ENCODE results near the gene MYL7. TPM values are rescaled to one million over a fixed set of nuclear protein-coding genes. Genes with fewer than 3 reads are reported as not detected.

The MYL7 gene
- total RNA-seq, 2 experiments from 2014 or later = not detected

GRCh38 chr7:44151956-44152355 lies 10.8 kb upstream of the MYL7 start:
- POLR2A ChIA-PET = no interaction called here
- CTCF ChIA-PET = interaction anchor here (0.8 kb wide), 1 partner anchor 12 kb away, joined by 3 read pairs; no protein-coding TSS in a partner anchor
- H3K4me3 Mint-ChIP-seq = no peak overlapping the region
- peak overlapping the region; percentile 46 for H3K27ac Mint-ChIP-seq
- peaks cover 3% of the 10 kb centered on the region for H3K27me3 Mint-ChIP-seq
- DNase-seq = no peak
- no peaks in the 10 kb centered on the region for H3K36me3 Mint-ChIP-seq (ENCODE audit: low read depth)
- no peaks in the 10 kb centered on the region for H3K9me3 Mint-ChIP-seq
- no peaks in the 10 kb centered on the region for H3K4me1 Mint-ChIP-seq

DNA sequence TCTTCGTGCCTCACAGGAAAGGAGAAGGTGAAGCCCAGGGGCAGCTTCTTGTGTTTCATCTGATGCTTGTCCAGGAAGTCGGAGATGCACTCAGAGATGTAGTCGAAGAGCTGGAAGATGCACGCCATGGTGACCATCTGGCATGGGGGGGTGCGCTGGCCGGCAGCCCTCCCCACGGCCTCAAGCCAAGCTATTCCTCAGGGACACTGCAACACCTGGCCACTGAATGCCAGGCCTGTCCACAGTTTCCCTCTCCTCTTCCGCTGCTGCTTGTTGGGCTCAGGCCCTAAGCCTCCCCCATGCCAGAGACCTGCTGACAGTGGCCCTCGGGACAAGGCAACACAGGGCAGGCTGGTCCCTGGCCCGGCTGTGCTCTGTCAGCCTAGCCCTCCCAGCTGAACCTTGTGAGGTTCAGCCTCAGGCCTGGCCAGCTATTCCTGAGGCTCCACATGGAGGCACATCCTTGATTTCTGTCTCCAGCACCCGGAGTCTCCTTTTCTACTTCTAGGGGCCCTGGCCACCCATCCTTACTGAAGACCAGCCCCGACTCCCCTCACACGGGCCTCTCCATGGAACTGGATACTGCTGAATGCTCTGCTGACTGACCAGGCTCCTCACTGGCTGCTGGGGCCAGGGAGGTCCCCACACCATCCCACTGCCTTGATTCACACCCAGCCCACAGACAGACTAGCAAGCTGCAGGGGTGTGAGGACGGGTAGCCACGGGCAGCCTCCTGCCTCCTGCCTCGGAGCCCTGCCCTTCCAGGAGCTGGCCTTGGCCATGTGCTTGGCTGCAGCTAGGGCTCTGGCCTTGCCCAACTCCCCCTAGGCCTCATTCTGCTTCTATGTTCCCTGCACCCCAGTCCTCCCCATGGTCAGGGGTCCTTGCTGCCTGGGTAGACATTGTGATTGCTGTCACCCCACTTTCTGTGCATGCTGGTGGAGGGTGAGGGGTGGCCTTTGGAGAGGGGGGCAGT lies 10.1 kb upstream of the MYL7 start:
- Mint-ChIP-seq H3K4me1 (peaks cover 4% of the 10 kb centered on the region), H3K36me3 (ENCODE audit: low read depth) (no peaks in the 10 kb centered on the region), H3K4me3 (no peak overlapping the region), H3K27ac (no peak overlapping the region), H3K9me3 (no peaks in the 10 kb centered on the region), H3K27me3 (peaks cover 7% of the 10 kb centered on the region)
- POLR2A ChIA-PET = no interaction called here
- CTCF ChIA-PET = interaction anchor here (0.6 to 1.1 kb wide), 2 partner anchors 10 to 107 kb away, joined by 3 to 4 read pairs; partner anchors contain the start of gene DBNL
- DNase-seq = no peak

- H3K27me3 Mint-ChIP-seq = peaks cover 8% of the 10 kb centered on the region
- H3K27ac Mint-ChIP-seq = no peak overlapping the region
- DNase-seq = no peak
- peaks cover 6% of the 10 kb centered on the region for H3K4me1 Mint-ChIP-seq
- POLR2A ChIA-PET = no interaction called here
- H3K9me3 Mint-ChIP-seq = no peaks in the 10 kb centered on the region
- no peak overlapping the region for H3K4me3 Mint-ChIP-seq
- no peaks in the 10 kb centered on the region for H3K36me3 Mint-ChIP-seq (ENCODE audit: low read depth)
- CTCF ChIA-PET = interaction anchor here (0.6 to 1.1 kb wide), 2 partner anchors 11 to 106 kb away, joined by 3 to 4 read pairs; partner anchors contain the start of gene DBNL
Measured at GRCh38 chr7:44150466-44150832, 9.3 kb upstream of the MYL7 start.

GRCh38 chr7:44149571-44150465 lies 8.7 kb upstream of the MYL7 start:
- Mint-ChIP-seq H3K27ac (no peak overlapping the region), H3K9me3 (no peaks in the 10 kb centered on the region), H3K27me3 (peaks cover 13% of the 10 kb centered on the region), H3K4me3 (no peak overlapping the region), H3K36me3 (ENCODE audit: low read depth) (no peaks in the 10 kb centered on the region), H3K4me1 (peaks cover 11% of the 10 kb centered on the region)
- POLR2A ChIA-PET = no interaction called here
- CTCF ChIA-PET = no interaction called here
- DNase-seq = no peak

DNA sequence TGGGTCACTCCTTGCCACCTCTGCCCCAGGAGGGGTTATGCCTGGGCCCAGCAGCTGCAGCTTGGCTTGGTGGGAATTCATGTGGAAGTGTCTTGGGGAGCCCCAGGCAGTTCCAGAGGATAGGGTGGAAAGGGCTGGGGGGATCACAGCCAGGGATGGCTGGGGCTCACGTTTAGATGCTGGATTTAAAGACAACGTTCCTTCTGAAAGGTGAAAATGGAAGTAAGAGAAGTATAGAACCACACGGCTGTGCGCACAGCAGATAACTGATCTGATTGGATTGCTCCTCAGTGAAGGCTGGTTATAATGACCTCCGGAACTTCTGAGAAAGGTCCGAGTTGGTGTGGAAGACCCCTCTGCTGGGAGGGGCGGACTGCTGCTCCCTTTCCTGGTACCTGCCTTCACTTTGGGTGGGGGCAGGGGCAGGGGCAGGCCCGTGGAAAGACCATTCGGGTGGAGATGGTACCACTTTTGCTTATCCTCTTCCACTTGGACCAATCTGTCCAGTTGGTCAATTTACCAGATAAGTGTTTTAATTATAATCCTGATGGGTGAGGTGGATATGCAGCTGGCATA lies 7.9 kb upstream of the MYL7 start:
- Mint-ChIP-seq H3K36me3 (ENCODE audit: low read depth) (no peaks in the 10 kb centered on the region), H3K4me1 (peaks cover 11% of the 10 kb centered on the region), H3K27ac (no peak overlapping the region), H3K27me3 (peaks cover 13% of the 10 kb centered on the region), H3K9me3 (no peaks in the 10 kb centered on the region), H3K4me3 (no peak overlapping the region)
- CTCF ChIA-PET = no interaction called here
- DNase-seq = no peak
- POLR2A ChIA-PET = no interaction called here

GRCh38 chr7:44148166-44148565 lies 7.0 kb upstream of the MYL7 start:
- ChIA-PET POLR2A (no interaction called here), CTCF (no interaction called here)
- H3K4me1 Mint-ChIP-seq = peaks cover 11% of the 10 kb centered on the region
- no peaks in the 10 kb centered on the region for H3K36me3 Mint-ChIP-seq (ENCODE audit: low read depth)
- H3K4me3 Mint-ChIP-seq = no peak overlapping the region
- no peaks in the 10 kb centered on the region for H3K9me3 Mint-ChIP-seq
- no peak overlapping the region for H3K27ac Mint-ChIP-seq
- peaks cover 19% of the 10 kb centered on the region for H3K27me3 Mint-ChIP-seq
- no peak for DNase-seq

GRCh38 chr7:44147026-44147991 lies 6.2 kb upstream of the MYL7 start:
- Mint-ChIP-seq H3K9me3 (no peaks in the 10 kb centered on the region), H3K4me3 (no peak overlapping the region), H3K27ac (no peak overlapping the region), H3K36me3 (ENCODE audit: low read depth) (no peaks in the 10 kb centered on the region), H3K27me3 (peaks cover 19% of the 10 kb centered on the region), H3K4me1 (peaks cover 11% of the 10 kb centered on the region)
- CTCF ChIA-PET = interaction anchor here (0.7 to 1.8 kb wide), 5 partner anchors 10 to 208 kb away, joined by 3 to 6 read pairs (median 3); no protein-coding TSS in a partner anchor
- POLR2A ChIA-PET = no interaction called here
- no peak for DNase-seq

DNA sequence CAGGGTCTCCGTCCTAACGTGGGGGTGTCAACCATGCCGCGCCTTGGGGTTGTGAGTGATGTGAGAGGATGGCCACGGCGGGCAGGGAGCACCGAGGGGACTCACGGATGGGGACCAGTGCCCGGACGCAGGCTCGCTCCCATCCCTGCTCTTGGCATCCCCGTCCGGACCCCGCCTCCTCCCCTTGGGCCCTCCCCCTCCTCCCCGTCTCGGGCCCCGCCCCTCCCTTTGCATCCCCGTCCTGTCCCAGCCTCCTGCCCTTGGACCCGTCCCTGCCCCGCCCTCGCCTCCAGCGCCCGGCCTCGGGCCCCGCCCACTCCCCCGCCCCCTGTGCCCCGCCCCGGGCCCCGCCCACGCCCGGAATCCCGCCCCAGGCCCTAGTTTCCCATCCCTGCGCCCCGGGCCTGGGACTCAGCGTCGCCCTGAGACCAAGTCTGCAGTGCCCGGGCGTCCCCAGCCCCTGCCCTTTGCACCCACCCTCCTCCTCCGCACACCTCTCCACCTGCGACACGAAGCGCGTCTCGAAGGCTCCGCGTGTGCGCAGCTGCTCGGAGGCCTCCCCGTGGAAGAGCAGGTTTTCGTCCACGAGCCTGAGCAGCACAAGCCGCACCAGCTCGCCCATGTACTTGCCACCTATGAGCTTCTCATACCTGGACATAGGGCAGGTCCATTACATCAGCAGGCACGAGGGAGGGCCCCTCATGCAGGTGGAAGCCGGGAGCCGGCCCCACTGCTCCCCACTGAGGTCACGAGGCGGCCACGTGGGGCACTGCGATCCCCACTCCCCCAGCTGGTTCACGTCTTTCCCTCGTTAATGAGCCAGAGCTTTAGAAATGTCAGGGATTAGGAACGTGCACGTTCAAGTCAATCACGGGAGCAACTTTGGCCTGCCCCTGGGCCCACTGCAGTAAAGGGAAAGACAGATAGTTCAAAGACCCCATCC lies 5.1 kb upstream of the MYL7 start:
- H3K9me3 Mint-ChIP-seq = no peaks in the 10 kb centered on the region
- no peaks in the 10 kb centered on the region for H3K36me3 Mint-ChIP-seq (ENCODE audit: low read depth)
- H3K27ac Mint-ChIP-seq = no peak overlapping the region
- ChIA-PET POLR2A (no interaction called here), CTCF (interaction anchor here (1.0 to 1.8 kb wide), 4 partner anchors 9 to 127 kb away, joined by 3 to 6 read pairs (median 4); no protein-coding TSS in a partner anchor)
- peak; percentile 68 for DNase-seq
- H3K4me1 Mint-ChIP-seq = peaks cover 11% of the 10 kb centered on the region
- peak overlapping the region; percentile 50 for H3K4me3 Mint-ChIP-seq
- peaks cover 19% of the 10 kb centered on the region for H3K27me3 Mint-ChIP-seq

DNA sequence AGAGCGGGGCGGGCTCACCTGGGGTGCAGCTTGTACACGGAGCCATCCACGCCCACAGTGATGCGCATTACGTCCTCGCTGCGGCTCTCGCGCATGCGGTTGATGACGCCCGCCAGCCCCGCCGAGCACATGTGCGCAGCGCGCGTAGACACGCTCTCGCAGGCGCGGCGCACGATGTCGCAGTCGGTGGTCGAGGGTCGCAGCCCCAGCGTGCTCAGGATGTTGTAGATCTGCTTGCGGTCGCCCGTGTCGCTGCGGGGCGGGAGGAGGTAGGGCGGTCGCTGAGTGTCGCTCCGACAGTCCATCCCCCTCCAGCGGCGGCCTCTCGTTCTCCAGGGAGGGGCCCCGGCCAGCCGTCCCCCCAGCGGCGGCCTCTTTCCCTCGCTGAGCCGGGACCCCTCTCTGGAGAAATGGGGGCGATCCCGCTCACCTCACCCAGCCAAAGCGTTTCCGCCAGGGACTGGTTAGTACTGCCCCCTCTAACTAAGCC lies 4.4 kb upstream of the MYL7 start:
- Mint-ChIP-seq H3K36me3 (ENCODE audit: low read depth) (no peaks in the 10 kb centered on the region), H3K9me3 (no peaks in the 10 kb centered on the region), H3K27ac (peak overlapping the region; percentile 64), H3K4me1 (peaks cover 11% of the 10 kb centered on the region), H3K4me3 (peak overlapping the region; percentile 50), H3K27me3 (peaks cover 19% of the 10 kb centered on the region)
- DNase-seq = peak; percentile 43
- CTCF ChIA-PET = interaction anchor here (2.2 kb wide), 1 partner anchor 12 kb away, joined by 5 read pairs; no protein-coding TSS in a partner anchor
- POLR2A ChIA-PET = no interaction called here

- DNase-seq = no peak
- Mint-ChIP-seq H3K4me3 (peak overlapping the region; percentile 10), H3K27me3 (peaks cover 19% of the 10 kb centered on the region), H3K27ac (no peak overlapping the region), H3K36me3 (ENCODE audit: low read depth) (no peaks in the 10 kb centered on the region), H3K9me3 (no peaks in the 10 kb centered on the region), H3K4me1 (peaks cover 11% of the 10 kb centered on the region)
- ChIA-PET CTCF (interaction anchor here (2.2 kb wide), 1 partner anchor 11 kb away, joined by 5 read pairs; no protein-coding TSS in a partner anchor), POLR2A (no interaction called here)
Measured at GRCh38 chr7:44144968-44145478, 3.9 kb upstream of the MYL7 start.

All from activated CD4-positive, alpha-beta T cell treated with anti-CD3 and anti-CD28 coated beads, Interleukin-2, amount 10 ng/mL, durations not matched to agents 7 days and 5 days (primary cell).